Vagina (tissue), 2 donors: ENCODE measurements around the gene KRT15.

ENCODE experiments used
- CTCF ChIP-seq, 3 experiments: fragments of 450-650 bp in 2 of 3; fragments of 200-600 bp in 1 of 3; sonication (generic) in 1 of 3; IDR thresholded peaks; one replicate each; pipeline ENCODE4 v1.5.1; 2017 to 2019; ENCODE audit warnings: antibody characterized with exemption in 3 of 3, mild to moderate bottlenecking in 2 of 3, moderate library complexity in 2 of 3
- POLR2A ChIP-seq, 2 donors: fragments of 450-650 bp; IDR thresholded peaks; one replicate each; pipeline ENCODE4 v1.6.1; 2017; ENCODE audit warnings: antibody characterized with exemption in 2 of 2, mild to moderate bottlenecking in 2 of 2, moderate library complexity in 2 of 2
- POLR2AphosphoS5 ChIP-seq, 2 donors: sonication (generic); formaldehyde crosslinking; IDR thresholded peaks; one replicate each; pipeline ENCODE4 v1.9.0; 2017; ENCODE audit warnings: antibody characterized with exemption in 2 of 2, mild to moderate bottlenecking in 2 of 2, low read depth in 1 of 2; ENCODE audit not compliant: insufficient read depth in 1 of 2

GRCh38 chr17:41563607-41564170 lies 45.0 kb upstream of the KRT15 start:
- TF ChIP-seq POLR2A (IDR thresholded peaks at IDR 0.05) (no peak), POLR2AphosphoS5 (IDR thresholded peaks at IDR 0.05; ENCODE audit: insufficient read depth in 1 of 2, low read depth in 1 of 2) (no peak), CTCF (IDR thresholded peaks at IDR 0.05) (no peak)
